GM12864 (cell line): ENCODE data around the gene SART1.
"Not testable (repeated sequence)": the region's sequence is repeated elsewhere in the genome, so short reads cannot be mapped to it uniquely, and the experiment has no call there.

Source experiments
- DNase-seq: peaks from one replicate; pipeline ENCODE4 v3.0.0-alpha.2; 2011; ENCODE audit warnings: low read depth
- H3K4me3 ChIP-seq: 2 replicates; pipeline ENCODE4 v1.5.1; 2011; ENCODE audit warnings: mild to moderate bottlenecking, low read depth, low read length, control low read depth
- CTCF ChIP-seq: IDR thresholded peaks from 2 replicates; pipeline ENCODE4 v1.5.1; 2011; ENCODE audit warnings: low read depth, mild to moderate bottlenecking, moderate library complexity, low read length, control low read depth, inconsistent platforms; ENCODE audit errors: missing control alignments

Gene SART1

GRCh38 chr11:66006891-66007176, 45.3 kb downstream of the SART1 start:
- DNase-seq = no peak
- no peak overlapping the region for H3K4me3 ChIP-seq
- TF ChIP-seq CTCF = no peak

DNA sequence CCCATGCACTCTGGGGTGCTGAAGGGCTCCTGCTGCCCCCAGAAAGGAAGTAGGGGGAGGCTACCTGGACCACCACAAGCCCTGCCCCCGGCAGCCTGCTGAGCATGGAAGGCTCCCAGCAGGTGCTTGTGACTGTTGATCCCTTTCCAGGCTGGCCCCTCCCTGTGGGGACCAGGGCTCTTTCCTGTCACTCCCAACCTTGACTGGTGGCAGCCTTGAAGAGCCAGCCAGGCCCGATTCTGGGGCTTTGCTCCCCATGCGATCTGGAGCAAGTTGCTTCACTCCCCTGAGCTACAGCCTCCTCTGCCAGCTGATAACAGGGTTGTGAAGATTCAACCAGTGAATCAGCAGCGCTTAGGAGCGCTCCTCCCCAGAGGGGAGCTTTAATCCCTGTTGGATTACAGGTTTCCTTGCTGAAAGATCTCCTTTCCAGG, 45.7 kb downstream of the SART1 start:
- H3K4me3 ChIP-seq = no peak overlapping the region
- no peak for DNase-seq
- no peak for TF ChIP-seq CTCF

DNA sequence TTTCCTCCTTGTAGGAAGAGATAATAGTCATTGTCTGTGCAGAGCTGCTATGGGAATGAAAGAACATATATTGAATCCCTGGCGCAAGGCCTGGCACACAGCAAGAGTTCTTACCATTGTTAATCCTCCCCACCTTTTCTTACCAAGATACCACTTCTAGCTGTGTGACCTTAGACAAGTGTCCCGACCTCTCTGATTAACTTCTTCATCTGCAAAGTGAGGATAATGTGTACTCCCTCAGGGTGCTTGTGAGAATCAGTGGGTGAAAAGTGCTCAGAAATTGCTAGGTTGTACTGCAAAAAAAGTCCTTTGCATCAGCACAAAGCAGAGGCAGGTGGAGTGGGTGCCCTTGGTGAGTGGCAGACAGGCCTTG, 46.5 kb downstream of the SART1 start:
- H3K4me3 ChIP-seq = no peak overlapping the region
- no peak for TF ChIP-seq CTCF
- no peak for DNase-seq

GRCh38 chr11:66008468-66009101, 47.1 kb downstream of the SART1 start:
- no peak for DNase-seq
- TF ChIP-seq CTCF = no peak
- H3K4me3 ChIP-seq = no peak overlapping the region

DNA sequence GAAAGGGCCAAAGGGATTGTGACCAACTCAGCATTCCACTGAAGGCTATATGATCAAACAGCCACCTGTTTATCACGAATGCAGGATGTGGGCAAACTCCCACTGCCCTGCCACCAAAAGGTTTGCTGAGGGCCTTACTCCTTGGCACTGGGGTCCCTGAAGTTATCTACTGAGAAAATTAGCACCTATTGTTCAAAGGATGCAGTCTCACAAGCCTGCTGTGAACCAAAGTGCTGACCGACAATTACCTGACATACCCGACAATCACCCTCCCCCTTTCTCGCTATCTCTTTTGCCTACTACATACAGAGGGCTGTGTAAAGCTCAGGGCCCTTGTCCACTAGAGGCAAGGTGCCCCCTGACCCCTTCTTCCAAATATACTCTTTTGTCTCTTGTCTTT, 48.5 kb downstream of the SART1 start:
- not testable (repeated sequence) for H3K4me3 ChIP-seq

GRCh38 chr11:66011239-66011784, 49.8 kb downstream of the SART1 start:
- DNase-seq = no peak
- H3K4me3 ChIP-seq = no peak overlapping the region
- TF ChIP-seq CTCF = no peak

More for the DNA sequence above, 48.5 kb downstream of the SART1 start:
- DNase-seq = not testable (repeated sequence)

GRCh38 chr11:66011785-66012303, 50.3 kb downstream of the SART1 start, which contains the start of gene CST6:
Gene CST6 (plus strand): TSS chr11:66012008. CDS start chr11:66012045, 37 bp downstream.
- no peak for DNase-seq
- H3K4me3 ChIP-seq = no peak within 1 kb of the TSS

More at GRCh38 chr11:66011785-66012303, 50.3 kb downstream of the SART1 start, which contains the start of gene CST6:
- no peak for TF ChIP-seq CTCF
